Lung (tissue), 12 donors: Measurements from ENCODE around the gene CORT. TPM values are rescaled to one million over a fixed set of nuclear protein-coding genes. Genes with fewer than 3 reads are reported as not detected.

Source experiments
- ATAC-seq: fragments of 200-7000 bp; cut with Tn5 transposase; one replicate; pipeline ENCODE4 v1.9.1; 2020; ENCODE audit warnings: moderate number of reproducible peaks; ENCODE audit not compliant: insufficient read depth, low FRiP score
- DNase-seq, 3 donors: peaks; one replicate each; pipeline ENCODE4 v3.0.0-alpha.2; 2013 to 2017
- H3K27ac ChIP-seq, 2 donors: one replicate each; pipeline ENCODE4 v1.5.1; 2013; ENCODE audit warnings: mild to moderate bottlenecking in 2 of 2, moderate library complexity in 2 of 2, control low read depth in 1 of 2, inconsistent platforms in 1 of 2, low read depth in 1 of 2, low read length in 1 of 2
- H3K27me3 ChIP-seq, 3 donors: one replicate each; pipeline ENCODE4 v1.5.1; 2013; ENCODE audit warnings: low read length in 2 of 3; ENCODE audit not compliant: control insufficient read depth in 3 of 3, insufficient read depth in 3 of 3
- H3K36me3 ChIP-seq, 4 donors: one replicate each; pipeline ENCODE4 v1.5.1; 2013; ENCODE audit warnings: low read length in 4 of 4, mild to moderate bottlenecking in 1 of 4, moderate library complexity in 1 of 4; ENCODE audit not compliant: control insufficient read depth in 4 of 4, insufficient read depth in 4 of 4
- H3K4me1 ChIP-seq, 5 donors: one replicate each; pipeline ENCODE4 v1.5.1; 2013; ENCODE audit warnings: low read length in 5 of 5, mild to moderate bottlenecking in 2 of 5, moderate library complexity in 1 of 5; ENCODE audit not compliant: control insufficient read depth in 5 of 5, insufficient read depth in 5 of 5
- H3K4me3 ChIP-seq: one replicate; pipeline ENCODE4 v1.5.1; 2013; ENCODE audit warnings: mild to moderate bottlenecking, control low read depth, moderate library complexity
- H3K9ac ChIP-seq, 2 donors: one replicate each; pipeline ENCODE4 v1.5.1; 2013; ENCODE audit warnings: low read length in 2 of 2, control low read depth in 1 of 2; ENCODE audit not compliant: insufficient read depth in 1 of 2
- H3K9me3 ChIP-seq, 4 donors: one replicate each; pipeline ENCODE4 v1.5.1; 2013; ENCODE audit warnings: low read length in 3 of 4, mild to moderate bottlenecking in 1 of 4, moderate library complexity in 1 of 4; ENCODE audit not compliant: control insufficient read depth in 4 of 4, insufficient read depth in 3 of 4
- CTCF ChIP-seq: IDR thresholded peaks from 2 replicates; pipeline ENCODE4 v1.5.1; 2012; ENCODE audit warnings: mild to moderate bottlenecking; ENCODE audit errors: control extremely low read depth, extremely low read depth
- WGBS, 2 donors: extraction: QIAGEN DNeasy Blood & Tissue Kit; methylation state at CpG; one replicate each; pipeline ENCODE4 v1.1.7; 2013; 5-methylcytosine and 5-hydroxymethylcytosine counted together
- polyA plus RNA-seq, 2 donors: library from polyadenylated mRNA; stranded (reverse); fragments of 200-250 nt; gene quantifications; one replicate each; pipeline ENCODE4 v1.2.1, GENCODE V29; 2013
- total RNA-seq, 2 donors: library from RNA; depleted of rRNA in 1 of 2; stranded (reverse); fragments of >200 nt in 1 of 2; gene quantifications; one replicate each; pipeline ENCODE4 v1.2.1, GENCODE V29; 2014 to 2021
- donor health status: control.
- donor health status: control.
- donor health status: Bipolar disorder and iron deficiency.
- donor health status: healthy.
- donor health status: DM: yes; HTN: yes; CAD: no.

The CORT gene
- total and polyA plus RNA-seq, 4 donors, result 0.10 to 0.40 (median 0.20) TPM; not detected in 1

DNA sequence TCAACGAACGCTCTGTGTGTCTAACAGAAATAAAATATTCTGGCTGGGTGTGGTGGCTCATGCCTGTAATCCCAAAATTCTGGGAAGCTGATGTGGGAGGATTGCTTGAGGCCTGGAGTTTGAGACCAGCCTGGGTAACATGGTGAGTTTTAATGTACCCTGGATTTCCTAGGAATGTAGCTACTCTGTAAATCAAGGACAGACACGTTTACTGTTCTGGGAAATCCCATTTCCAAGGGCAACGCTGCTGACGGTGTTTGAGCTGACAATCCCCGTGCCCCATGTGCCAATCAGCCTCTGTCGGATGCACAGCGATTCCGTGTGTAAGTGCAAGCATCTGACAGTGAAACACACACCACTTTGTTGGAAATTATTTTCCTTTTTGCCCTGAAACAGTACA lies 8.0 kb downstream of the CORT start:
- peaks cover 0 to 4% (median 0%) of the 10 kb centered on the region in 5 donors for H3K4me1 ChIP-seq
- peak overlapping the region in 1 of 2 donors; percentile 1 for H3K27ac ChIP-seq
- no peaks in the 10 kb centered on the region for H3K27me3 ChIP-seq

GRCh38 chr1:10459184-10459583 lies 9.4 kb downstream of the CORT start:
- WGBS, 2 donors, result 38 to 45% methylated on average over 3 of the region's 3 CpGs
- Histone ChIP-seq H3K4me3 (no peak overlapping the region), H3K27ac (no peak overlapping the region), H3K9ac (no peak overlapping the region), H3K9me3 (no peaks in the 10 kb centered on the region), H3K4me1 (peaks cover 0 to 5% (median 0%) of the 10 kb centered on the region in 5 donors), H3K27me3 (no peaks in the 10 kb centered on the region), H3K36me3 (peaks cover 0 to 20% (median 7%) of the 10 kb centered on the region in 4 donors)
- DNase-seq (no peak), ATAC-seq (no peak)
- no peak for TF ChIP-seq CTCF

More for the DNA sequence above, 8.0 kb downstream of the CORT start:
- Histone ChIP-seq H3K9me3 (no peaks in the 10 kb centered on the region), H3K9ac (no peak overlapping the region), H3K36me3 (peaks cover 0 to 15% (median 6%) of the 10 kb centered on the region in 4 donors), H3K4me3 (no peak overlapping the region)
- 64 to 83% methylated on average over 9 of the region's 9 CpGs for WGBS, 2 donors
- ATAC-seq (no peak), DNase-seq (no peak)
- no peak for TF ChIP-seq CTCF

DNA sequence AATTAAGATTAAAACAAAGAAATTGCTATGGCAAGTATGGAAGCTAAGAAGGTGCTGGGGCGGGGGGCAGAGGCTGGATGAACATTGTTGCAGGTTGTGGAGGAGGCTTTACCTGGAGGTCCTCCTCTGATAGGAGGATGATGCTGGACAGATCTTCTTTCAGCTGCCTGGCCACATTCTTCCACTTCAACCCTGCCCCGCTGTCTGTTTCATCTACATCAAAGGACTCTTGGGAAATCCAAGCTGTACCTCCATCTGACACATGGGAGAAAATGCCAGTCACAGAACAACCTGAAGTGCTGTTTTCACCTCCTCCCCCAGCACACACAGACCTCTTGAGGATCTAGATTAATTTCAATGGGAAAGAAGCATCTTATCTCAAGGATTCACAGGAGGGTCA lies 17.2 kb downstream of the CORT start:
- no peaks in the 10 kb centered on the region for H3K9me3 ChIP-seq
- ATAC-seq (no peak), DNase-seq (no peak)
- no peak overlapping the region for H3K27ac ChIP-seq
- peaks cover 13 to 31% (median 19%) of the 10 kb centered on the region in 4 donors for H3K36me3 ChIP-seq
- no peak overlapping the region for H3K4me3 ChIP-seq
- H3K9ac ChIP-seq, result no peak overlapping the region
- H3K27me3 ChIP-seq, result no peaks in the 10 kb centered on the region
- WGBS, 2 donors, result 96 to 100% methylated on average over 2 of the region's 2 CpGs
- peaks cover 0 to 9% (median 0%) of the 10 kb centered on the region in 5 donors for H3K4me1 ChIP-seq
- no peak for TF ChIP-seq CTCF

DNA sequence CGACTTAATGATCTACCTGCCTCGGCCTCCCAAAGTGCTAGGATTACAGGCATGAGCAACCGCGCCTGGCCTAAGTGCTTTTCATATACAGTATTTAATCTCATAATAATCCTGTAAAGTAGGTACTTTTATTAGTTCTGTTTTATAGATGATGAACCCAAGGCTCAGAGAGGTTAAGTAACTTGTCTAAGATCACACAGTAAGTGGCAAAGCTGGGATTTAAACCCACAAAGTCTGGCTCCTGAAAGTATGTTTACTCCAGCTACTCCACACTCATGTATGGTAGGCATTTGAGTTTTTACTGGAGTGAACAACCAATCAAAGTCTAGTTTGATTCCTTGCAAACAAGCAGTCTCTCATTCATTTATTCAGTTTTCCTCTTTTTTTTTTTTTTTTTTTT lies 20.2 kb downstream of the CORT start:
- H3K9ac ChIP-seq, result no peak overlapping the region
- peaks cover 0 to 9% (median 2%) of the 10 kb centered on the region in 5 donors for H3K4me1 ChIP-seq
- H3K4me3 ChIP-seq, result no peak overlapping the region
- no peak for ATAC-seq
- peaks cover 8 to 18% (median 14%) of the 10 kb centered on the region in 4 donors for H3K36me3 ChIP-seq
- WGBS, 2 donors, result 95 to 97% methylated on average over 4 of the region's 4 CpGs
- H3K27me3 ChIP-seq, result no peaks in the 10 kb centered on the region
- no peak overlapping the region for H3K27ac ChIP-seq
- no peaks in the 10 kb centered on the region for H3K9me3 ChIP-seq
- TF ChIP-seq CTCF, result no peak
- no peak for DNase-seq
